NCI-H1930 (cell line): ENCODE results near the gene CA6.
"Not testable (repeated sequence)": the region's sequence is repeated elsewhere in the genome, so short reads cannot be mapped to it uniquely, and the experiment has no call there.

Source experiments
- DNase-seq, 2 experiments: peaks; one replicate each; lab custom pipeline; 2025; lab: John Stamatoyannopoulos, UW

Gene CA6

GRCh38 chr1:8969937-8970336, 24.3 kb downstream of the CA6 start:
- no peak for DNase-seq

- DNase-seq, result no peak
These were observed 25.2 kb downstream of the CA6 start for GRCh38 chr1:8970870-8971337.

GRCh38 chr1:8974551-8974950, 28.9 kb downstream of the CA6 start:
- DNase-seq, result no peak

- no peak for DNase-seq
These were observed 30.7 kb downstream of the CA6 start for GRCh38 chr1:8976338-8976737.

GRCh38 chr1:8976896-8977450, 31.3 kb downstream of the CA6 start:
- DNase-seq, result no peak

- no peak for DNase-seq
These were observed 35.0 kb downstream of the CA6 start for GRCh38 chr1:8980656-8981055.

GRCh38 chr1:8981169-8981568, 35.5 kb downstream of the CA6 start:
- no peak for DNase-seq

GRCh38 chr1:8984203-8984602, 38.5 kb downstream of the CA6 start:
- DNase-seq, result no peak

GRCh38 chr1:8984990-8985389, 39.3 kb downstream of the CA6 start:
- no peak for DNase-seq

GRCh38 chr1:8985915-8986813, 40.5 kb downstream of the CA6 start:
- no peak for DNase-seq

GRCh38 chr1:8986814-8987190, 41.1 kb downstream of the CA6 start:
- DNase-seq, result no peak

GRCh38 chr1:8987881-8988617, 42.4 kb downstream of the CA6 start:
- DNase-seq, result no peak

GRCh38 chr1:8988618-8988967, 42.9 kb downstream of the CA6 start:
- DNase-seq, result no peak

- no peak for DNase-seq
These were observed 43.4 kb downstream of the CA6 start for GRCh38 chr1:8989061-8989460.

- no peak for DNase-seq
These were observed 44.2 kb downstream of the CA6 start for GRCh38 chr1:8989821-8990220.

GRCh38 chr1:8992936-8993687, 47.4 kb downstream of the CA6 start:
- DNase-seq, result no peak

GRCh38 chr1:8993962-8994675, 48.5 kb downstream of the CA6 start:
- not testable (repeated sequence) for DNase-seq

- not testable (repeated sequence) for DNase-seq
These were observed 56.0 kb downstream of the CA6 start for GRCh38 chr1:9001534-9002214.

- DNase-seq, result not testable (repeated sequence)
These were observed 56.5 kb downstream of the CA6 start for GRCh38 chr1:9002215-9002560.

GRCh38 chr1:9004031-9004699, 58.5 kb downstream of the CA6 start:
- DNase-seq, result no peak
